Right lobe of liver (tissue), 4 donors: ENCODE data around the gene ANKS4B.

Source experiments
- POLR2A ChIP-seq: fragments of 450-650 bp; IDR thresholded peaks from one replicate; pipeline ENCODE4 v1.6.1; 2017; ENCODE audit warnings: antibody characterized with exemption, mild to moderate bottlenecking
- TF ChIP-seq, protein P1 (sequence below), 4 donors: fragments of 200-600 bp in 3 of 4; fragments of 450-650 bp in 1 of 4; IDR thresholded peaks; one replicate each; pipeline versions ENCODE4 v1.5.1 to v1.8.0; 2016 to 2022; ENCODE audit warnings: antibody characterized with exemption in 4 of 4, mild to moderate bottlenecking in 2 of 4
- donor health status: DM: no; HTN: no; CAD: no.
- donor health status: DM: no; HTN: no; CAD: no.
- donor health status: DM: no; HTN: yes; CAD: no.

GRCh38 chr16:21208446-21209230 is 24.9 kb upstream of the ANKS4B start:
- TF ChIP-seq, protein P1, sequence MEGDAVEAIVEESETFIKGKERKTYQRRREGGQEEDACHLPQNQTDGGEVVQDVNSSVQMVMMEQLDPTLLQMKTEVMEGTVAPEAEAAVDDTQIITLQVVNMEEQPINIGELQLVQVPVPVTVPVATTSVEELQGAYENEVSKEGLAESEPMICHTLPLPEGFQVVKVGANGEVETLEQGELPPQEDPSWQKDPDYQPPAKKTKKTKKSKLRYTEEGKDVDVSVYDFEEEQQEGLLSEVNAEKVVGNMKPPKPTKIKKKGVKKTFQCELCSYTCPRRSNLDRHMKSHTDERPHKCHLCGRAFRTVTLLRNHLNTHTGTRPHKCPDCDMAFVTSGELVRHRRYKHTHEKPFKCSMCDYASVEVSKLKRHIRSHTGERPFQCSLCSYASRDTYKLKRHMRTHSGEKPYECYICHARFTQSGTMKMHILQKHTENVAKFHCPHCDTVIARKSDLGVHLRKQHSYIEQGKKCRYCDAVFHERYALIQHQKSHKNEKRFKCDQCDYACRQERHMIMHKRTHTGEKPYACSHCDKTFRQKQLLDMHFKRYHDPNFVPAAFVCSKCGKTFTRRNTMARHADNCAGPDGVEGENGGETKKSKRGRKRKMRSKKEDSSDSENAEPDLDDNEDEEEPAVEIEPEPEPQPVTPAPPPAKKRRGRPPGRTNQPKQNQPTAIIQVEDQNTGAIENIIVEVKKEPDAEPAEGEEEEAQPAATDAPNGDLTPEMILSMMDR (IDR thresholded peaks at IDR 0.05), result no peak
- no peak for TF ChIP-seq POLR2A
